ENCODE data around the gene KLHL33.

KLHL33 gene

GRCh38 chr14:20460458-20461224 is 24.7 kb upstream of the KLHL33 start:
- H3K14ac ChIP-seq (ENCODE audit: low read length) = peak overlapping the region; percentile 97
- peak overlapping the region; percentile 79 for H3K27ac ChIP-seq (ENCODE audit: low read depth, low read length)
- peak overlapping the region; percentile 97 for H3K4ac ChIP-seq (ENCODE audit: low read depth, low read length)
- peak overlapping the region; percentile 91 for H3K18ac ChIP-seq (ENCODE audit: low read length)
- H3K4me2 ChIP-seq (ENCODE audit: low read length) = peak overlapping the region; percentile 80
- WGBS (ENCODE audit: extremely low coverage, insufficient coverage, insufficient read length) = no CpG with 5 or more reads among the region's 32 CpGs
- peak overlapping the region; percentile 97 for H4K8ac ChIP-seq (ENCODE audit: low read depth, low read length)
- H3K23ac ChIP-seq (ENCODE audit: low read length) = no peak overlapping the region
- peak overlapping the region; percentile 81 for H3K9ac ChIP-seq (ENCODE audit: low read length)
- peak overlapping the region; percentile 87 for H4K12ac ChIP-seq (ENCODE audit: low read depth, low read length)
- H3K79me2 ChIP-seq (ENCODE audit: control insufficient read depth, insufficient read depth, low read length, poor library complexity) = peaks cover 10% of the 10 kb centered on the region
- DNase-seq = peak; percentile 16 to 27
- peaks cover 4 to 10% of the 10 kb centered on the region in 2 experiments for H3K4me1 ChIP-seq (ENCODE audit: control insufficient read depth in 1 of 2, insufficient read depth in 2 of 2, low read length in 2 of 2)
- H3K79me1 ChIP-seq (ENCODE audit: low read length) = peaks cover 3% of the 10 kb centered on the region
- H3K36me3 ChIP-seq (ENCODE audit: control insufficient read depth in 1 of 2, insufficient read depth in 2 of 2, low read length in 2 of 2) = peaks cover 21 to 27% of the 10 kb centered on the region in 2 experiments
- H3K9me3 ChIP-seq (ENCODE audit: insufficient read depth, low read depth, low read length) = no peaks in the 10 kb centered on the region
- H4K91ac ChIP-seq (ENCODE audit: low read depth, low read length) = peak overlapping the region; percentile 96
- peak overlapping the region; percentile 78 for H2BK5ac ChIP-seq (ENCODE audit: low read depth, low read length, poor library complexity)
- peak overlapping the region; percentile 74 for H2AK5ac ChIP-seq (ENCODE audit: low read length)
- peak overlapping the region; percentile 54 for H2BK120ac ChIP-seq (ENCODE audit: insufficient read depth, low read length, poor library complexity)
- H3K4me3 ChIP-seq (ENCODE audit: low read depth, low read length) = peak overlapping the region; percentile 95
- H2AFZ ChIP-seq (ENCODE audit: insufficient read depth, low read length, poor library complexity) = peak overlapping the region; percentile 92
- H2BK12ac ChIP-seq (ENCODE audit: low read length) = peak overlapping the region; percentile 23
- no peaks in the 10 kb centered on the region for H3K27me3 ChIP-seq (ENCODE audit: insufficient read depth, low read length)

DNA sequence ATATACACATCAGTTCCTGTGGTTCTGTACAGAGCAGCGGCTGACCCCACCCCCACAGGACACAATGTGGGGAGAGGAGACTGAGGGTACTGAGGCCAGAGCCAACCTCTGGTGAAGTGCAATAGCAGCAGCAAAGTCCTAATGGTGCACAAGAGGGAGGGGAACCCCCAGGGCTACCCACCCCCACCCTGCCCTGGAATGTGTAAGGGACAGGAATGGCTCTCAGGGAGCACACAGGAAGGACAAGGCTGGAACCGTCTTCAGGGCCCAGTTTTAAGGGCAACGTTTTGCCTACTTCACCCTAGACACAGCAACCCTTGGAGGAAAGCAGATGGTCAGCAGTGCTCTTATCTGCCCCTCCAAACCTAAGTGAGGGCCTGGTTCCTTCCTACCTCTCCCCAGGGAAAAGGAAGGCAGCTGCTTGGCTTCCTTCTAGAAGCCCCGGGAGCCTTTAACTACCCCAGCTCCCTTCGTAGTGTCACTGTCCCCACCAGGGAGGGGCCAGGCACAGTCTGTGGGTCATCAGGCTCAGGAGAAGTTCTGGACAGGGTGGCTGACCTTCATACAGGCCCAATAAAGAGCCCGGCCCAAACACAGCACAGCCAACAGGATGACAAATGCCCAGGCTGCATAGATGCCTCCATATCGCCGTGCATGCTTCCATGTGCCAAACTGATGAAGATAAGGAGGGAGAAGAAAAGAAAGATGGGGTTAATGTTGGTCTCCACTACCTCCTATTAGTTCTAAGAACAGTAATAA is 22.2 kb upstream of the KLHL33 start:
- no peak overlapping the region for H4K12ac ChIP-seq (ENCODE audit: low read depth, low read length)
- H3K4me3 ChIP-seq (ENCODE audit: low read depth, low read length) = no peak overlapping the region
- no peak overlapping the region for H2BK12ac ChIP-seq (ENCODE audit: low read length)
- no peak overlapping the region for H4K91ac ChIP-seq (ENCODE audit: low read depth, low read length)
- H3K79me1 ChIP-seq (ENCODE audit: low read length) = peaks cover 15% of the 10 kb centered on the region
- no peak overlapping the region for H3K4me2 ChIP-seq (ENCODE audit: low read length)
- H3K18ac ChIP-seq (ENCODE audit: low read length) = no peak overlapping the region
- H3K36me3 ChIP-seq (ENCODE audit: control insufficient read depth in 1 of 2, insufficient read depth in 2 of 2, low read length in 2 of 2) = peaks cover 21 to 27% of the 10 kb centered on the region in 2 experiments
- no peak for DNase-seq
- H3K4me1 ChIP-seq (ENCODE audit: control insufficient read depth in 1 of 2, insufficient read depth in 2 of 2, low read length in 2 of 2) = peaks cover 8 to 10% of the 10 kb centered on the region in 2 experiments
- no peak overlapping the region for H3K14ac ChIP-seq (ENCODE audit: low read length)
- no peak overlapping the region for H3K23ac ChIP-seq (ENCODE audit: low read length)
- no peak overlapping the region for H3K9ac ChIP-seq (ENCODE audit: low read length)
- H3K4ac ChIP-seq (ENCODE audit: low read depth, low read length) = no peak overlapping the region
- H3K27ac ChIP-seq (ENCODE audit: low read depth, low read length) = peak overlapping the region; percentile 11
- H3K9me3 ChIP-seq (ENCODE audit: insufficient read depth, low read depth, low read length) = no peaks in the 10 kb centered on the region
- H2AK5ac ChIP-seq (ENCODE audit: low read length) = no peak overlapping the region
- no peaks in the 10 kb centered on the region for H3K27me3 ChIP-seq (ENCODE audit: insufficient read depth, low read length)
- H3K79me2 ChIP-seq (ENCODE audit: control insufficient read depth, insufficient read depth, low read length, poor library complexity) = peaks cover 17% of the 10 kb centered on the region
- no peak overlapping the region for H2BK120ac ChIP-seq (ENCODE audit: insufficient read depth, low read length, poor library complexity)
- peak overlapping the region; percentile 2 for H4K8ac ChIP-seq (ENCODE audit: low read depth, low read length)
- WGBS (ENCODE audit: extremely low coverage, insufficient coverage, insufficient read length) = no CpG with 5 or more reads among the region's 8 CpGs
- H2BK5ac ChIP-seq (ENCODE audit: low read depth, low read length, poor library complexity) = no peak overlapping the region
- H2AFZ ChIP-seq (ENCODE audit: insufficient read depth, low read length, poor library complexity) = no peak overlapping the region

DNA sequence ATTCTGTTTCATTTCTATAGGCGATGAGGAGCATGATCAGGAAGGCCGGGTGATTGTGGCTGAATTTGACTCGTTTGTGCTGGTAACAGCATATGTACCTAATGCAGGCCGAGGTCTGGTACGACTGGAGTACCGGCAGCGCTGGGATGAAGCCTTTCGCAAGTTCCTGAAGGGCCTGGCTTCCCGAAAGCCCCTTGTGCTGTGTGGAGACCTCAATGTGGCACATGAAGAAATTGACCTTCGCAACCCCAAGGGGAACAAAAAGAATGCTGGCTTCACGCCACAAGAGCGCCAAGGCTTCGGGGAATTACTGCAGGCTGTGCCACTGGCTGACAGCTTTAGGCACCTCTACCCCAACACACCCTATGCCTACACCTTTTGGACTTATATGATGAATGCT is 21.0 kb upstream of the KLHL33 start:
- Histone ChIP-seq H3K18ac (ENCODE audit: low read length) (no peak overlapping the region), H3K23ac (ENCODE audit: low read length) (no peak overlapping the region), H2BK12ac (ENCODE audit: low read length) (no peak overlapping the region), H3K79me1 (ENCODE audit: low read length) (peaks cover 15% of the 10 kb centered on the region), H4K8ac (ENCODE audit: low read depth, low read length) (no peak overlapping the region), H3K4ac (ENCODE audit: low read depth, low read length) (peak overlapping the region; percentile 4), H3K27ac (ENCODE audit: low read depth, low read length) (no peak overlapping the region), H3K4me1 (ENCODE audit: control insufficient read depth in 1 of 2, insufficient read depth in 2 of 2, low read length in 2 of 2) (peaks cover 8 to 10% of the 10 kb centered on the region in 2 experiments), H4K12ac (ENCODE audit: low read depth, low read length) (no peak overlapping the region), H2AFZ (ENCODE audit: insufficient read depth, low read length, poor library complexity) (no peak overlapping the region), H3K14ac (ENCODE audit: low read length) (no peak overlapping the region), H2AK5ac (ENCODE audit: low read length) (no peak overlapping the region), H3K27me3 (ENCODE audit: insufficient read depth, low read length) (no peaks in the 10 kb centered on the region), H2BK5ac (ENCODE audit: low read depth, low read length, poor library complexity) (no peak overlapping the region), H4K91ac (ENCODE audit: low read depth, low read length) (no peak overlapping the region), H3K4me3 (ENCODE audit: low read depth, low read length) (peak overlapping the region; percentile 47), H3K79me2 (ENCODE audit: control insufficient read depth, insufficient read depth, low read length, poor library complexity) (peaks cover 17% of the 10 kb centered on the region), H3K4me2 (ENCODE audit: low read length) (no peak overlapping the region), H3K9ac (ENCODE audit: low read length) (no peak overlapping the region), H2BK120ac (ENCODE audit: insufficient read depth, low read length, poor library complexity) (no peak overlapping the region), H3K9me3 (ENCODE audit: insufficient read depth, low read depth, low read length) (no peaks in the 10 kb centered on the region), H3K36me3 (ENCODE audit: control insufficient read depth in 1 of 2, insufficient read depth in 2 of 2, low read length in 2 of 2) (peaks cover 24 to 31% of the 10 kb centered on the region in 2 experiments)
- no CpG with 5 or more reads among the region's 13 CpGs for WGBS (ENCODE audit: extremely low coverage, insufficient coverage, insufficient read length)
- no peak for DNase-seq

DNA sequence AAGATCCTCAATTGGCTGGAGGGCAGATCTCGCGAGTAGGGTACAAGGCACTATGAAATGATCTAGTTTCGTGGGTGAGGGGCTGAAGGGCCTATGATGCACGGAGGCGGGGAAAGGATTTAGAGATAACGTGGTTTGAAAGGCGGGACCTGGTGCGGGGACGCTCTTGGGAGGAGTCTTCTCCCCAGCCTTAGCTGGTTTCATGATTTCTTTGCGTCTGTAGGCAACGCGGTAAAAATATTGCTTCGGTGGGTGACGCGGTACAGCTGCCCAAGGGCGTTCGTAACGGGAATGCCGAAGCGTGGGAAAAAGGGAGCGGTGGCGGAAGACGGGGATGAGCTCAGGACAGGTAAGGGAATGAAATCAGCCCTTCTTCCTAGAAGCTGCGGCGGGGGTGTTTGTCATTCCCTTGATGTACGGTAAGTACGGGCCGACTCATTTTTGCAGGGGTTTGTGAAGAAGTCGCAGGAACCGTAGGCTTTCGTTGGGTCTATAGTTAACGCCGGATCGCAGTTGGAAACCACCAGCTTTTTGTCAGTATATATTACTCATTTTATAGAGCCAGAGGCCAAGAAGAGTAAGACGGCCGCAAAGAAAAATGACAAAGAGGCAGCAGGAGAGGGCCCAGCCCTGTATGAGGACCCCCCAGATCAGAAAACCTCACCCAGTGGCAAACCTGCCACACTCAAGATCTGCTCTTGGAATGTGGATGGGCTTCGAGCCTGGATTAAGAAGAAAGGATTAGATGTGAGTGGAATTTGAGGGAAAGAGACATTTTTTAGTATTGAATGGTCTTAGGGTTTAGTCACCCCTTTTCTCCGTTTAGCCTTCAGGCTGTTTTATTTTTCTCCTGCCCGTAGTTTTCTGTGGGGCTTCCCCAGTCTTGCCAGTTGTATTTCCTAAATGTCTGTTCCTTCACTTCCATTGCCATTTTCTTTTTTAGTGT is 19.7 kb upstream of the KLHL33 start:
- Histone ChIP-seq H3K9ac (ENCODE audit: low read length) (peak overlapping the region; percentile 99), H3K4ac (ENCODE audit: low read depth, low read length) (peak overlapping the region; percentile 87), H3K4me1 (ENCODE audit: control insufficient read depth in 1 of 2, insufficient read depth in 2 of 2, low read length in 2 of 2) (peaks cover 7 to 10% of the 10 kb centered on the region in 2 experiments), H3K18ac (ENCODE audit: low read length) (peak overlapping the region; percentile 62), H2AK5ac (ENCODE audit: low read length) (no peak overlapping the region), H3K23ac (ENCODE audit: low read length) (no peak overlapping the region), H3K79me2 (ENCODE audit: control insufficient read depth, insufficient read depth, low read length, poor library complexity) (peaks cover 12% of the 10 kb centered on the region), H3K4me3 (ENCODE audit: low read depth, low read length) (peak overlapping the region; percentile 91), H2BK120ac (ENCODE audit: insufficient read depth, low read length, poor library complexity) (peak overlapping the region; percentile 74), H2BK12ac (ENCODE audit: low read length) (no peak overlapping the region), H3K27ac (ENCODE audit: low read depth, low read length) (peak overlapping the region; percentile 75), H2AFZ (ENCODE audit: insufficient read depth, low read length, poor library complexity) (peak overlapping the region; percentile 41), H3K27me3 (ENCODE audit: insufficient read depth, low read length) (no peaks in the 10 kb centered on the region), H3K9me3 (ENCODE audit: insufficient read depth, low read depth, low read length) (no peaks in the 10 kb centered on the region), H3K14ac (ENCODE audit: low read length) (peak overlapping the region; percentile 23), H4K12ac (ENCODE audit: low read depth, low read length) (peak overlapping the region; percentile 3), H3K4me2 (ENCODE audit: low read length) (peak overlapping the region; percentile 63), H2BK5ac (ENCODE audit: low read depth, low read length, poor library complexity) (peak overlapping the region; percentile 3), H4K91ac (ENCODE audit: low read depth, low read length) (peak overlapping the region; percentile 52), H3K79me1 (ENCODE audit: low read length) (peaks cover 12% of the 10 kb centered on the region), H3K36me3 (ENCODE audit: control insufficient read depth in 1 of 2, insufficient read depth in 2 of 2, low read length in 2 of 2) (peaks cover 29 to 34% of the 10 kb centered on the region in 2 experiments), H4K8ac (ENCODE audit: low read depth, low read length) (peak overlapping the region; percentile 49)
- no CpG with 5 or more reads among the region's 39 CpGs for WGBS (ENCODE audit: extremely low coverage, insufficient coverage, insufficient read length)
- peak; percentile 61 to 75 for DNase-seq

All from trophoblast cell (in vitro differentiated cells and primary cell).